SK-N-SH treated with all-trans-retinoic acid at 6 μM for 48 hours (cell line): ENCODE results near the gene PSD2.

Experiments
- ATAC-seq: fragments of 200-7000 bp; cut with Tn5 transposase; 3 replicates; pipeline ENCODE4 v1.9.1; 2020; ENCODE audit warnings: mild to moderate bottlenecking, moderate library complexity
- ARNTL ChIP-seq: fragments of 450-650 bp; formaldehyde crosslinking; IDR thresholded peaks from 2 replicates; pipeline ENCODE4 v1.5.0; 2020; ENCODE audit warnings: low read depth, mild to moderate bottlenecking, moderate library complexity, borderline replicate concordance
- BACH2 ChIP-seq: fragments of 250-450 bp; sonication (Bioruptor Pico); IDR thresholded peaks from 2 replicates; pipeline ENCODE4 v1.9.0; 2021; ENCODE audit warnings: mild to moderate bottlenecking, borderline replicate concordance
- ESRRG ChIP-seq: fragments of 250-450 bp; sonication (Bioruptor Pico); IDR thresholded peaks from 2 replicates; pipeline ENCODE4 v1.6.1; 2021; ENCODE audit warnings: mild to moderate bottlenecking
- GLIS3 ChIP-seq: fragments of 250-450 bp; sonication (Bioruptor Pico); IDR thresholded peaks from 2 replicates; pipeline ENCODE4 v1.5.0; 2020; ENCODE audit warnings: mild to moderate bottlenecking, moderate library complexity
- ISL1 ChIP-seq: fragments of 250-450 bp; sonication (Bioruptor Pico); IDR thresholded peaks from 2 replicates; pipeline ENCODE4 v2.1.2; 2022; ENCODE audit warnings: mild to moderate bottlenecking, moderate library complexity
- OSR1 ChIP-seq: fragments of 250-450 bp; sonication (Bioruptor Pico); IDR thresholded peaks from 2 replicates; pipeline ENCODE4 v1.8.0; 2022; ENCODE audit warnings: moderate library complexity, mild to moderate bottlenecking, inconsistent platforms
- PATZ1 ChIP-seq: fragments of 250-450 bp; sonication (Bioruptor Pico); IDR thresholded peaks from 2 replicates; pipeline ENCODE4 v1.8.0; 2020; ENCODE audit warnings: mild to moderate bottlenecking, moderate library complexity, borderline replicate concordance
- PPARA ChIP-seq: fragments of 250-450 bp; sonication (Bioruptor Pico); IDR thresholded peaks from 2 replicates; pipeline ENCODE4 v1.5.0; 2020; ENCODE audit warnings: mild to moderate bottlenecking, borderline replicate concordance
- RARB ChIP-seq: fragments of 250-450 bp; sonication (Bioruptor Pico); IDR thresholded peaks from 2 replicates; pipeline ENCODE4 v1.8.0; 2021; ENCODE audit warnings: mild to moderate bottlenecking, moderate library complexity
- TCF4 ChIP-seq: fragments of 250-450 bp; sonication (Bioruptor Pico); IDR thresholded peaks from 2 replicates; pipeline ENCODE4 v1.8.0; 2021; ENCODE audit warnings: mild to moderate bottlenecking, moderate library complexity, borderline replicate concordance
- TOX ChIP-seq: fragments of 250-450 bp; sonication (Bioruptor Pico); IDR thresholded peaks from 2 replicates; pipeline ENCODE4 v1.8.0; 2021; ENCODE audit warnings: mild to moderate bottlenecking, moderate library complexity, borderline replicate concordance
- TSHZ2 ChIP-seq: fragments of 250-450 bp; sonication (Bioruptor Pico); IDR thresholded peaks from 2 replicates; pipeline ENCODE4 v1.5.0; 2020; ENCODE audit warnings: mild to moderate bottlenecking, moderate library complexity
- ZC3H10 ChIP-seq: fragments of 250-450 bp; sonication (Bioruptor Pico); IDR thresholded peaks from 2 replicates; pipeline ENCODE4 v1.5.1; 2021; ENCODE audit warnings: mild to moderate bottlenecking, moderate library complexity
- ZFP3 ChIP-seq: fragments of 250-450 bp; sonication (Bioruptor Pico); IDR thresholded peaks from 2 replicates; pipeline ENCODE4 v1.5.0; 2020; ENCODE audit warnings: mild to moderate bottlenecking, moderate library complexity
- ZFP30 ChIP-seq: fragments of 450-650 bp; formaldehyde crosslinking; IDR thresholded peaks from 2 replicates; pipeline ENCODE4 v1.5.0; 2022; ENCODE audit warnings: mild to moderate bottlenecking, moderate library complexity
- ZNF565 ChIP-seq: fragments of 450-650 bp; formaldehyde crosslinking; conservative IDR thresholded peaks from 2 replicates; pipeline ENCODE4 v1.5.0; 2020; ENCODE audit warnings: low read depth, mild to moderate bottlenecking, moderate library complexity
- ZNF70 ChIP-seq: fragments of 450-650 bp; formaldehyde crosslinking; IDR thresholded peaks from 2 replicates; pipeline ENCODE4 v1.5.0; 2020; ENCODE audit warnings: mild to moderate bottlenecking, moderate library complexity
- ZNF8 ChIP-seq: fragments of 450-650 bp; formaldehyde crosslinking; IDR thresholded peaks from 2 replicates; pipeline ENCODE4 v1.5.0; 2020; ENCODE audit warnings: mild to moderate bottlenecking, moderate library complexity
- TF ChIP-seq, protein P1 (sequence below): fragments of 250-450 bp; sonication (Bioruptor Pico); IDR thresholded peaks from 2 replicates; pipeline ENCODE4 v1.5.1; 2021; ENCODE audit warnings: mild to moderate bottlenecking, moderate library complexity
- TF ChIP-seq, protein P2 (sequence below): fragments of 250-450 bp; sonication (Bioruptor Pico); IDR thresholded peaks from 2 replicates; pipeline ENCODE4 v1.5.1; 2020; ENCODE audit warnings: low read depth, mild to moderate bottlenecking, moderate library complexity

Gene PSD2

DNA sequence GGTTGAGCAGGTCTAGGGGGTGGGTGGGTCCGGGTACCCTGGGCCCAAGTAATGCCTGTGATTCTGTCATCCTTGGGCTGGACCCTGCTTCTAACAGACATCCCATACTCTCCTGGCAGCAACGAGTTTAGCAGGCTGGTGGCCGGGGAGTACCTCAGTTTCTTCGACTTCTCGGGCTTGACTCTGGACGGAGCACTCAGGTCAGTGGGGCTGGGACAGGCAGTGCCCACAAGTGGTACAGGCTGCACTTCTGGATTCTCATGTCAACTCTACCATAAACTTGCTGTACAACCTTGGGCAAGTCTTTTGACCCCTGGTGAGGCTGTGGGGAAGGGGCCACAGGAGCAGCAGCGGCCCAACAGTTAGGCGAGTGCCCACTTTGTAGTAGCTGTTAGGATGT, 21.8 kb downstream of the PSD2 start:
- no peak for ATAC-seq
- no peak for TF ChIP-seq PPARA (CRISPR knock-in tag)
- TF ChIP-seq, protein P1, sequence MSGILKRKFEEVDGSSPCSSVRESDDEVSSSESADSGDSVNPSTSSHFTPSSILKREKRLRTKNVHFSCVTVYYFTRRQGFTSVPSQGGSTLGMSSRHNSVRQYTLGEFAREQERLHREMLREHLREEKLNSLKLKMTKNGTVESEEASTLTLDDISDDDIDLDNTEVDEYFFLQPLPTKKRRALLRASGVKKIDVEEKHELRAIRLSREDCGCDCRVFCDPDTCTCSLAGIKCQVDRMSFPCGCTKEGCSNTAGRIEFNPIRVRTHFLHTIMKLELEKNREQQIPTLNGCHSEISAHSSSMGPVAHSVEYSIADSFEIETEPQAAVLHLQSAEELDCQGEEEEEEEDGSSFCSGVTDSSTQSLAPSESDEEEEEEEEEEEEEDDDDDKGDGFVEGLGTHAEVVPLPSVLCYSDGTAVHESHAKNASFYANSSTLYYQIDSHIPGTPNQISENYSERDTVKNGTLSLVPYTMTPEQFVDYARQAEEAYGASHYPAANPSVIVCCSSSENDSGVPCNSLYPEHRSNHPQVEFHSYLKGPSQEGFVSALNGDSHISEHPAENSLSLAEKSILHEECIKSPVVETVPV (CRISPR knock-in tag) = no peak
- no peak for TF ChIP-seq ZFP3
- TF ChIP-seq PATZ1 (CRISPR knock-in tag) = no peak
- TF ChIP-seq TOX = no peak
- TF ChIP-seq ZNF565 (CRISPR knock-in tag) = no peak
- no peak for TF ChIP-seq RARB (CRISPR knock-in tag)
- no peak for TF ChIP-seq TCF4 (CRISPR knock-in tag)
- TF ChIP-seq ZNF70 (CRISPR knock-in tag) = no peak
- TF ChIP-seq GLIS3 (CRISPR knock-in tag) = no peak
- TF ChIP-seq, all 23 proteins: peak for 0

DNA sequence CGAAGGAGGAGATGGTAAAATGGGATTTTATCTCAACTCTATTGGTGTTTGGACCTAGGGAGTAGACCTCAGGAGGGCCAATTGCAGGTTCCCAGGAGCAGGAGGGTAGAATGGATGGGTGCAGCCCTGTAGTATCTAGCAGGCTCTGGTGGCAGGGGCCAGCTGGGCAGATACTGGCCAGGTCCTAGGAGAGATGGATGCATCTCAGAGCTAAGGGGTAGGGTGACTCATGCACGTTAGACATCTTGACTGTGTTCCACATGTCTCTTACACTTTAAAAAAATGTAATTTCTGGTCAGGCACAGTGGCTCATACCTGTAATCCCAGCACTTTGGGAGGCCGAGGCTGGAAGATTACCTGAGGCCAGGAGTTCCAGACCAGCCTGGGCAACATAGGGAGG, 22.4 kb downstream of the PSD2 start:
- no peak for ATAC-seq
- no peak for TF ChIP-seq TCF4 (CRISPR knock-in tag)
- no peak for TF ChIP-seq ISL1
- no peak for TF ChIP-seq BACH2
- TF ChIP-seq TSHZ2 (CRISPR knock-in tag) = no peak
- TF ChIP-seq ARNTL (CRISPR knock-in tag) = no peak

- no peak for TF ChIP-seq ZNF8 (CRISPR knock-in tag)
- TF ChIP-seq, all 23 proteins: peak for 0
- no peak for ATAC-seq
Measured at GRCh38 chr5:139820130-139820529, 24.5 kb downstream of the PSD2 start.

- ATAC-seq = no peak
- TF ChIP-seq BACH2 (no peak), PPARA (CRISPR knock-in tag) (no peak), ZFP30 (CRISPR knock-in tag) (no peak), ISL1 (no peak), ZFP3 (no peak), ESRRG (CRISPR knock-in tag) (no peak)
- TF ChIP-seq, protein P2, sequence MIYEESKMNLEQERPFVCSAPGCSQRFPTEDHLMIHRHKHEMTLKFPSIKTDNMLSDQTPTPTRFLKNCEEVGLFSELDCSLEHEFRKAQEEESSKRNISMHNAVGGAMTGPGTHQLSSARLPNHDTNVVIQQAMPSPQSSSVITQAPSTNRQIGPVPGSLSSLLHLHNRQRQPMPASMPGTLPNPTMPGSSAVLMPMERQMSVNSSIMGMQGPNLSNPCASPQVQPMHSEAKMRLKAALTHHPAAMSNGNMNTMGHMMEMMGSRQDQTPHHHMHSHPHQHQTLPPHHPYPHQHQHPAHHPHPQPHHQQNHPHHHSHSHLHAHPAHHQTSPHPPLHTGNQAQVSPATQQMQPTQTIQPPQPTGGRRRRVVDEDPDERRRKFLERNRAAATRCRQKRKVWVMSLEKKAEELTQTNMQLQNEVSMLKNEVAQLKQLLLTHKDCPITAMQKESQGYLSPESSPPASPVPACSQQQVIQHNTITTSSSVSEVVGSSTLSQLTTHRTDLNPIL = no peak
Measured at GRCh38 chr5:139820606-139821005, 25.0 kb downstream of the PSD2 start.

- ATAC-seq = no peak
- no peak for TF ChIP-seq TSHZ2 (CRISPR knock-in tag)
- TF ChIP-seq ARNTL (CRISPR knock-in tag) = no peak
- no peak for TF ChIP-seq ISL1
- TF ChIP-seq, protein P2 = no peak
- no peak for TF ChIP-seq PATZ1 (CRISPR knock-in tag)
- no peak for TF ChIP-seq ZC3H10 (CRISPR knock-in tag)
- TF ChIP-seq ZFP30 (CRISPR knock-in tag) = no peak
- no peak for TF ChIP-seq ZNF565 (CRISPR knock-in tag)
- TF ChIP-seq OSR1 (CRISPR knock-in tag) = no peak
- no peak for TF ChIP-seq TCF4 (CRISPR knock-in tag)
Measured at GRCh38 chr5:139821806-139822552, 26.4 kb downstream of the PSD2 start.
